Measurements from ENCODE around the gene CYP2W1.
"Not testable (repeated sequence)": the region's sequence is repeated elsewhere in the genome, so short reads cannot be mapped to it uniquely, and the experiment has no call there.

Gene CYP2W1

DNA sequence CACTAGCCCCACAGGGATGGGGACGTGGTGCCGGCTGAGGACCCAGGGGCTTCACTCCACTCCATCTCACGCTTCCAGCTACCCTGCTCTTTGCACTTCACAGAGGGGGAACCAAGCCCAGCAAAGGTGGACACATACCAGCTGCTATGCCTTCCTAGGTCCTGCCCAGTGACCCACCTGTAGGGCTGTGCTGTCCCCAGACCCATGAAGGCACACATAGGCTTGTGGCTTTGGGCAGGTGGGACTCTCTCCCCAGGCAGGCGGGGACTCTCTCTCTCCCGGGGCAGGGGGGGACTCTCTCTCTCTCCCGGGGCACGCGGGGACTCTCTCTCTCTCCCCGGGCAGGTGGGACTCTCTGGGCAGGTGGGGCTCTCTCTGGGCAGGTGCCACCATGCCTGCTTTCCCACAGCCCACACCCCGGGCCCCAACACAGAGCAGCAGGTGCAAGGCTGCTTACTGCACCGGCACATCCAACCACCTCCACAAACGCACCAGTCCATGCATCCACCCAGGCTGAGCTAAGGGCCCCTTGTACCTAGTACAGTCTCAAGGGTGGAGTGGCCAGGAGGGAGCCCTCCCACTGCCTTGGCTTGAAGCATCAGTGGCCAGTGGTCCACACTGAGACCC is 47.6 kb downstream of the CYP2W1 start:
- peak in 1 of 2 experiments; percentile 42 for DNase-seq

DNA sequence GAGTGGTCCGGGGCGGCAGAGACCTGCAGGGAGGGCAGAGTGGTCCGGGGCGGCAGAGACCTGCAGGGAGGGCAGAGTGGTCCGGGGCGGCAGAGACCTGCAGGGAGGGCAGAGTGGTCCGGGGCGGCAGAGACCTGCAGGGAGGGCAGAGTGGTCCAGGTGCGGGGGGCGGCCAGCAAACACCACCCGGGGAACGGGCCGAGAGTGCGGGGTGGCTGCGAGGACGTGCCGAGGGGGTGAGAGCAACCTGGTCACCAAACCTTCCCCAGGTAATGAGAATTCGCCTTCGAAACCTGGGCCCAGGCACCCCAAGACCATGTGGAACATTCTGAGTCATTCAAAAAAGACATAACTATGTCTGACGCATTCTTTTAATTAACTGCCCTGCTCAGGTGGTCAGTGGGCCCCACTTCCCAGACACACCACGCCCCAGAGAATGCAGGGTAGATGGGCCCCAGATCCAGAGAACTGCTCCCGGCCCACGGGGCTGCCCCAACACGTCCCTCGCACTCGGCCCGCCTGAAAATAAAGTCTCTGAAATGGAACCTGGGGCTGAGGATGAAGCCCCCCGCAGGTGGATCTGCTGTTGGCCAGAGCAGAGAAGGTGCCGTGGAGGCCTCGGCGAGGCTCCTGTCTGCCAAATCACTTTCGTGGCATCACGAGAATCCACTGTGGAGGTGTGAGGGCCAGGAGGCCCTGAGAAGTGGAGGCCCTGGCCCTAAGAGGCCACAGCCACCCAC is 48.9 kb downstream of the CYP2W1 start:
- no peak for DNase-seq

DNA sequence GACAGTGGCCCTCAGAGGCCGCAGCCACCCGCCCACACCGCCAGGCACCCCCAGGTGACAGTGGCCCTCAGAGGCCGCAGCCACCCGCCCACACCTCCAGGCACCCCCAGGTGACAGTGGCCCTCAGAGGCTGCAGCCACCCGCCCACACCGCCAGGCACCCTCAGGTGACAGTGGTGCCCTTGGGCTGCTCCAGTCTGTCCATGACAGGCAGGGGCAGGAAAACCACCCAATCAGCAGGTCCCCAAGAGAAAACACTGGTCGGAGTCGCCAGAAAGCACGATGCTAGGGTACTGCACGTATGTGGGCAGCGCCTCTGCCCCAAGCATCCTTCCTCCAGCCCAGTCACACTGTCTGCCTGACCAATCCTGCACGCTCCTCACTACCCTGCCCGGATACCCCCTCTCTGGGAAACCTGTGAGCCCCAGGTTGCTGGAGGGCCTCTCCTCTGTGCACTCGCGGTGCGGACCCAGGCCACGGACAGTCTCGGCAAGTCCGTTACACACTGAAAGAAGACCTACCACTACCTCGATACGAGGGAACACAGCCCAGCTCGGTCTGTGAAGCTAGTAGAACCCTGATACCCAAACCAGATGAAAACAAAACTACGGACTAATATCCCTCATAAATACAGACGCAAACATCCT is 49.7 kb downstream of the CYP2W1 start:
- DNase-seq: no peak

DNA sequence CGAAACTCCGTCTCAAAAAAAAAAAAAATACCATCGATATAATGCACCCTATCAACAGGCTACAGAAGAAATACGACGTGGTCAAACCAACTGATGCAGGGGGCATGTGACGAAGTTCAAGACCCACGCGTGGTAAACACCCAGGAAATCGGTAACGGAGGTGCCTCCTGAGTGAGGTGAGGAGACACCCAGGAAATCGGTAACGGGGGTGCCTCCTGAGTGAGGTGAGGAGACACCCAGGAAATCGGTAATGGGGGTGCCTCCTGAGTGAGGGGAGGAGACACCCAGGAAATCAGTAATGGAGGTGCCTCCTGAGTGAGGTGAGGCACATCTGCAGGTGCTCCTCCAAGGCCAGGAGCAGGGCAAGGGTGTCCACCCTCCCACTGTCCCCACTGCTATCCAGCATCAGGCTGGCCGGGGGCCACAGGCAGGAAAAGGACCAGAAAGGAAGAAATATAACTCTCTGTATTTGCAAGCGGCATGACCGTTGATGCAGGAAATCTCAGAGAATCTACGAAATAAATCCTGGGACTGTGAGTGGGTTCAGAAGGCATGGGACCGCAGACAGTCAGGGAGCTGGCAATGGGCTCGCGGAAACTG is 50.7 kb downstream of the CYP2W1 start:
- no peak for DNase-seq

DNA sequence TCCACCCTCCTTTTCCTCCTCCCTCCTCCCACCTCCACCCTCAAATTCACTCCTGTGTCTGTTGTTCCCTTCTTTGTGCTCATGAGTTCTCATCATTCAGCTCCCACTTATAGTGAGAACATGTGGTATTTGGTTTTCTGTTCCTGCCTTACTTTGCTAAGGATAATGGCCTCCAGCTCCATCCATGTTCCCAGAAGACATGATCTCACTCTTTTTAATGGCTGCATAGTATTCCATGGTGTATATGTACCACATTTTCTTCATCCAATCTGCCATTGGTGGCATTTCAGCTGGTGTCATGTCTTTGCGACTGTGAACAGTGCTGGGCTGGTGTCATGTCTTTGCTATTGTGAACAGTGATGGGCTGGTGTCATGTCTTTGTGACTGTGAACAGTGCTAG is 51.8 kb downstream of the CYP2W1 start:
- DNase-seq: not testable (repeated sequence)

DNA sequence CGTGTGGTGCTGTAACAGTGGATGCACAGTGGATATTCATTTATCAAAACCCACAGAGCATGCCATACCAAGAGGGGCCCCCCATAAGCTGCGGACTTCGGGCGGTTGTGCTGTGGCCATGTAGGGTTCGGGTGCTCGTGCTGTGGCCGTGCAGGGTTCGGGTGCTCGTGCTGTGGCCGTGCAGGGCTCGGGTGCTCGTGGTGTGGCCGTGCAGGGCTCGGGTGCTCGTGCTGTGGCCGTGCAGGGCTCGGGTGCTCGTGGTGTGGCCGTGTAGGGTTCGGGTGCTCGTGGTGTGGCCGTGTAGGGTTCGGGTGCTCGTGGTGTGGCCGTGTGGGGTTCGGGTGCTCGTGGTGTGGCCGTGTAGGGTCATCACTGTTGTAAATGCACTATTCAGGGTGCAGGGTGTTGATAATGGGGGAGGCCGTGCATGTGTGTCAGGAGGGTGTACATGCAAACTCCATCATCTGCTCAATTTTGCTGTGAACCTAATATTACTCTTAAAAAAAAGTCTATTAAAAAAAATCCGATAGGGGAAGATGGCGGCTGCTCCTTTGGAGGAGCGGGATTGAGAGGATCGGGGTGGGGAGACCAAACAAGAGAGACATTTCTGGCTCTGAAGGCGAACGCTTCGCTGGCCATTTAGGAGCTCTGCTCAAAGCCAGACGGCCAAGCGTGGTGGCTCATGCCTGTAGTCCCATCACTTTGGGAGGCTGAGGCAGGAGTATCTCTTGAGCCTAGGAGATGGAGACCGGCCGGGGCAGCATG is 53.4 kb downstream of the CYP2W1 start:
- not testable (repeated sequence) for DNase-seq

Measured in NCI-H187 (cell line).